GM21619 (cell line): ENCODE data around the gene ANKH.

Source experiments
- ATAC-seq: cut with Tn5 transposase; IDR thresholded peaks from one replicate; pipeline ENCODE4 v1.9.1; 2021; ENCODE audit not compliant: unreplicated experiment

Gene ANKH

GRCh38 chr5:14669975-14670374, 201.6 kb downstream of the ANKH start:
- no peak for ATAC-seq

- ATAC-seq, result no peak
Observed at GRCh38 chr5:14669415-14669814, 202.2 kb downstream of the ANKH start.

- no peak for ATAC-seq
Observed at GRCh38 chr5:14668181-14668591, 203.4 kb downstream of the ANKH start.

- ATAC-seq, result no peak
Observed at GRCh38 chr5:14667770-14668169, 203.8 kb downstream of the ANKH start.

- ATAC-seq, result no peak
Observed at GRCh38 chr5:14667290-14667689, 204.3 kb downstream of the ANKH start.

- no peak for ATAC-seq
Observed at GRCh38 chr5:14666357-14666756, 205.2 kb downstream of the ANKH start.

- ATAC-seq, result peak; percentile 26
Observed at GRCh38 chr5:14665949-14666348, 205.6 kb downstream of the ANKH start.

- ATAC-seq, result no peak
Observed at GRCh38 chr5:14665101-14665822, 206.3 kb downstream of the ANKH start.

GRCh38 chr5:14664270-14665100, 207.1 kb downstream of the ANKH start, which contains the start of gene OTULIN:
Gene OTULIN (plus strand): TSS chr5:14664718. CDS start chr5:14664826, 108 bp downstream.
- peak; percentile 56 for ATAC-seq

GRCh38 chr5:14663734-14664269, 207.8 kb downstream of the ANKH start:
- ATAC-seq, result peak; percentile 17

GRCh38 chr5:14662721-14663260, 208.8 kb downstream of the ANKH start:
- no peak for ATAC-seq

- no peak for ATAC-seq
Observed at GRCh38 chr5:14660833-14661232, 210.7 kb downstream of the ANKH start.

- ATAC-seq, result no peak
Observed at GRCh38 chr5:14659821-14660607, 211.6 kb downstream of the ANKH start.

GRCh38 chr5:14656898-14657297, 214.7 kb downstream of the ANKH start:
- ATAC-seq, result no peak

GRCh38 chr5:14655146-14655741, 216.3 kb downstream of the ANKH start:
- no peak for ATAC-seq
